Stimulated activated naive CD8-positive, alpha-beta T cell treated with anti-CD3 and anti-CD28 coated beads, Interleukin-15, Interleukin-2, amounts not matched to agents 100 ng/mL and 50 ng/mL, for 24 hours (primary cell): ENCODE measurements around the gene TLE5.
"Not testable (repeated sequence)": the region's sequence is repeated elsewhere in the genome, so short reads cannot be mapped to it uniquely, and the experiment has no call there.

Source experiments
- H3K27ac Mint-ChIP-seq: one replicate; pipeline ENCODE4 v1.8.0; 2021; ENCODE audit warnings: mild to moderate bottlenecking, mixed read lengths
- H3K27me3 Mint-ChIP-seq: one replicate; pipeline ENCODE4 v1.8.0; 2021; ENCODE audit warnings: mixed read lengths
- H3K36me3 Mint-ChIP-seq: one replicate; pipeline ENCODE4 v1.8.0; 2021; ENCODE audit warnings: low read depth, mixed read lengths
- H3K4me1 Mint-ChIP-seq: one replicate; pipeline ENCODE4 v1.8.0; 2021; ENCODE audit warnings: low read depth, mixed read lengths
- H3K4me3 Mint-ChIP-seq: one replicate; pipeline ENCODE4 v1.8.0; 2021; ENCODE audit warnings: mild to moderate bottlenecking, mixed read lengths
- H3K9me3 Mint-ChIP-seq: one replicate; pipeline ENCODE4 v1.8.0; 2021; ENCODE audit warnings: mixed read lengths

The TLE5 gene

DNA sequence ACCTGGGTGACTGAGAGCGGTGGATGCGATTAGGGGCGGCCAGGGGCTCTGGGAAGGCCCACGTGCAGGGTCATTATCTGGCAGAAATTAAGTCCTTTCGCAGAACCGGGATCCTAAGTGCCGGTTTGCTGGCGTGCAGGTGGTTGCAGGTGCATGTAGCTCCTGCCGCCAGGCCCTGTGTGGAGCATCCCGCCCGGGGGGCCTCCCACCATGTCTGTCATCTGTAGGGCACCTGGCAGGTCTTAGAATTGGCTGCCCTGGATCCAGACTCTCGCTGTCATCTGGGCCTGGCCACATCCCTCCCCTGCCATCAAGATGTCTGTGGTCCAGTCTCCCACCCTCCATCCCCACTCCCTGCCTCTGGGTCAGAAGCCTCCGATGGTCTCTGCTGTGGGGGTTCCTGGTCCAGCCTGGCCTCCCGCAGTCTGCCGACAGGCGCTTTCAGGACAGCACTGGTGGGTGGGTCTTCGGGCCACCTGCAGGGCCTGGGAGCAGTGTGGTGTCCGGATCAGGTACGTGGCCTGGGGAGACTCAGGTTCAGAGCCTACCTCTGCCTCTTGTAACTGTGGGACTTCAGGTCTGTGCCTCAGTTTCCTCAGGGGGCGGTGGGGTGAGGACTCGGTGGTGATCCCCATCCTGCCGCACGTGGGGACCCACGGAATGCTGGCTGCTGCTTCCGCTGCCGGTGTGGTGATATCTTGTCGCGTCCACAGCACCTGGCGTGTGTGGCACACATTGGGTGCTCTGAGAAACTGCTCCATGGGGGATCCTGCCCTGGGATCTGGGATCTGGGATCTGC, 37.3 kb upstream of the TLE5 start:
- H3K36me3 Mint-ChIP-seq: no peaks in the 10 kb centered on the region
- H3K27ac Mint-ChIP-seq: no peak overlapping the region
- H3K27me3 Mint-ChIP-seq: peaks cover 14% of the 10 kb centered on the region
- peaks cover 31% of the 10 kb centered on the region for H3K4me1 Mint-ChIP-seq
- no peak overlapping the region for H3K4me3 Mint-ChIP-seq
- no peaks in the 10 kb centered on the region for H3K9me3 Mint-ChIP-seq

DNA sequence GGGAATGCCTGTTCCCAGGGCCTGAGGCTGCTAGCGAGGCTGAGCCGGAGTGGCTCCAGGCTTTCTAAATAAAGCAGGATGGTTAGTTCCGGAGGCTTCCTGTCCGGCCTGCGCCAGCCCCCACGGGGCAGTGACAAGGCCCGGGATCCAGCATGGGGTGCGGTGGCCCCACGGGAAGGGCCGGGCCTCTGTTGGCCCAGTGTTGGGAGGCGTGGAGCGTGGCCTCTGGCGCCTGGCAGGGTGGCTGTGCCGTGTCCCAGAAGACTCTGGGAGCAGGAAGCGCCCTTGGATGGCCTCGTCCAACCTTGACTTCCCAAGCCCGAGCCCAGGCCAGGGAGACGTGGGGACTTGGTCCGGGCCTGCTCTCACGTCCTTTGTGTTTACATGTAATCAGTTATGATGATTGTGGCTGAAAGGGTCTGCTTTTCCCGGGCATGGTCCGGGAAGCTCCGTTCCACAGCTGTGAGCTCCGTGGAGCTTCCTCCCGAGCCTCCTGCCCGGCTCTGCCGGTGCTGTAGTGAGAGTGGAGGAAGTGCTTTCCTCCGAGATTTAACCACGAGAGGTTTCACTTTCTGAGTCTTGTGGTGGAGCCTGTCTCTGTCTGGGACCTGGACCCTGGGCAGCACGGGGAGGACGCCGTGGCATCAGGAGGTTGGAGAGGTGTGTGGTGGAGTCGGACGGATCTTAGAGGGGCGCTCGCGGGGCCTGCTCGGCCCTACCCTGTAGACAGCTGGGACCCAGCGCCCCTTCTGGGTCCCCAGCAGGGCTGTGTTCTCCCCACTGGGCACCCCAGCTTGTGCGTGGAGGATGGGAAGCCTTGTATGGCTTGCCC, 36.4 kb upstream of the TLE5 start:
- Mint-ChIP-seq H3K27ac (peak overlapping the region; percentile 19), H3K9me3 (no peaks in the 10 kb centered on the region), H3K36me3 (no peaks in the 10 kb centered on the region), H3K4me3 (peak overlapping the region; percentile 41), H3K4me1 (peaks cover 26% of the 10 kb centered on the region), H3K27me3 (peaks cover 14% of the 10 kb centered on the region)

DNA sequence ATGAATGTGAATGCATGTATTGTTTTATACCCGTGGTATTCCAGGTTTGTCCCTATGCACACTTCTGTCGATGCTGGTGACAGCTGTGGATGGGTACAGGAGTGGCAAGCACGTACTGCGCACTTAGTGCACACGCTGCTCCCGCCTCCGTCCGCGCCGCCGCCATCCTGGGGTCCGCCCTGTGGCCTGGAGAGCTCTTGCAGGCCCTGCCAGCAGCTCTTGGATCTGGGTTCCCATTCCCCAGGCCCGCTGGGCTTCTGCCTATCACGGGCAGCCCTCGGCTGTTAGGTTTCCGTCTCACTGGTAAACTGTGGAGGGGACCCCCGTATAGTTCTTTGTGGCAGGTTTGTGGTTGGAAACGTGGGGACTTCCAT, 35.8 kb upstream of the TLE5 start:
- Mint-ChIP-seq H3K4me1 (peaks cover 24% of the 10 kb centered on the region), H3K9me3 (no peaks in the 10 kb centered on the region), H3K27me3 (peaks cover 14% of the 10 kb centered on the region)

DNA sequence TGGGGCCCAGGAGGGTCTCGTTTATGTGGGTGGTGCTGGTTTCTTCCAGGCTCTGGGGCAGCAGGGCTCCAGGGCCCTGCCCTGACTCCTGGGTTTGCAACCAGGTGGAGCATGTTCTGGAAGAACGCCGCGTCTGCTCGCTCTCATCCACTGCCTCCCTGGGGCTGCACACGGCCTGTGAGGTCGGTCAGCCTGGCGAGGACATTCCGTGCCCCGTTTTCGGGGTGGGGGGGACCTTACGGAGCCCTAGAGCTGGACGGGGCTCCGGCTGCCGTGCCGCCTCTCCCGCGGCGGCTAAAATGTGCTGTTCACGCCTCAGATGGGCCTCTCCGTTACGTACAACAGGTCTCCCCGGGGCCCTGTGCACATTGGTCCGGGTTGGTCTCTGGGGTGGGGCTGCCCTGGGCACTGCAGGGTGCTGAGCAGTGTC, 35.2 kb upstream of the TLE5 start:
- Mint-ChIP-seq H3K4me1 (peaks cover 24% of the 10 kb centered on the region), H3K27me3 (peaks cover 14% of the 10 kb centered on the region), H3K27ac (no peak overlapping the region), H3K9me3 (no peaks in the 10 kb centered on the region), H3K36me3 (no peaks in the 10 kb centered on the region), H3K4me3 (no peak overlapping the region)

More for the DNA sequence above, 35.8 kb upstream of the TLE5 start:
- no peak overlapping the region for H3K4me3 Mint-ChIP-seq
- no peak overlapping the region for H3K27ac Mint-ChIP-seq
- no peaks in the 10 kb centered on the region for H3K36me3 Mint-ChIP-seq

DNA sequence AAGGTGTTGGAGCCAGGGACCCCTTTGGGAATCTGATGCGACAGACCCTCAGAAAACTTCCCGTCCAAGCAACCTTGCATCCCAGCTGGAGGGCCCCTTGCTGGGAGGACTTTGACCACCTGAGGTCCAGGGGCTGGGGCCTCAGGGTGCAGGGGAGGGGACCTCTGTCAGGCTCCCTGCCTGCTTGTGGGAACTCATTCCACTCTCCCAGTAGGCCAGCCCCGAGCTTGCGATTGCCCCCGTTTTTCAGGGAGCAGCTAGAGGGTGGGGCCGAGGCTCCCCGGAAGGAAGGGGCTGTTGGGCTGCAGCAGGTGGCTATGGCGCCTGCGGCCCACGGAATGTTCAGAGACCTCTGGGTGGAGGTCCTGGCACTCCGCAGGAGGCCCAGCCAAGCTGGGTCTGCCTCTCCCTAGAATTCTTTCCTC, 34.6 kb upstream of the TLE5 start:
- Mint-ChIP-seq H3K27ac (no peak overlapping the region), H3K27me3 (peaks cover 14% of the 10 kb centered on the region), H3K4me1 (peaks cover 24% of the 10 kb centered on the region), H3K36me3 (no peaks in the 10 kb centered on the region), H3K4me3 (no peak overlapping the region), H3K9me3 (no peaks in the 10 kb centered on the region)

DNA sequence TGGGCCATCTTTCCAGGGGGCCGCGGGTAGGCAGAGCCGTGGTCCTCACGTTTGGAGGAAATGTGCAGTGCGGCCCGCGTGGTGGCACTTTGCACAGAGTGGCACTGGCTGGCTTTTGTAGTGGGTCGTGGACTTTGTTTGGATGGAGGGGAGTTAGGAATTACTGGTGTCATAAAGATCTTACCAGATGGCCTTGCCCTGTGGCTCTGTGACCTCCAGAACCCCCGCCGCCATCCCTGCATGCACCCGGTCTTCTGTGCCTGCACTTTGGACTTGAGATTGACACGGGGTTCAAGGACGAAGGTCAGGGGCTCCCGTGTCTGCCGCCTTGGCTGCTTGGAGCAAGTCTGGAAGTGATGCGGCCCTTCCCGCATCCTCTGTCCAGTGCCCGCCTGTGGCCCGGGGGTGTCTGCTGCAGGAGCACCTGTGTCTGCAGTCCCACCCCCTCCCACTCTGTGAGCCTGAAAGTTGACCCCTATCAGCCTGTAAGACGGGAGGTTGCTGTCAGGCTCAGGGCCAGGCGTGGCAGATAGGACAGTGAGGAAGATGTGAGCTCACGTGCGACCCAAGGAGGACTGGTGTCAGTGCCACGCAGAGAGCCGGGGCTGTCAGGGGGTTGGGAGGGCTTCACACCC, 34.1 kb upstream of the TLE5 start:
- no peaks in the 10 kb centered on the region for H3K36me3 Mint-ChIP-seq
- peaks cover 14% of the 10 kb centered on the region for H3K27me3 Mint-ChIP-seq
- H3K4me1 Mint-ChIP-seq: peaks cover 24% of the 10 kb centered on the region
- no peaks in the 10 kb centered on the region for H3K9me3 Mint-ChIP-seq
- peak overlapping the region; percentile 10 for H3K27ac Mint-ChIP-seq
- peak overlapping the region; percentile 77 for H3K4me3 Mint-ChIP-seq

DNA sequence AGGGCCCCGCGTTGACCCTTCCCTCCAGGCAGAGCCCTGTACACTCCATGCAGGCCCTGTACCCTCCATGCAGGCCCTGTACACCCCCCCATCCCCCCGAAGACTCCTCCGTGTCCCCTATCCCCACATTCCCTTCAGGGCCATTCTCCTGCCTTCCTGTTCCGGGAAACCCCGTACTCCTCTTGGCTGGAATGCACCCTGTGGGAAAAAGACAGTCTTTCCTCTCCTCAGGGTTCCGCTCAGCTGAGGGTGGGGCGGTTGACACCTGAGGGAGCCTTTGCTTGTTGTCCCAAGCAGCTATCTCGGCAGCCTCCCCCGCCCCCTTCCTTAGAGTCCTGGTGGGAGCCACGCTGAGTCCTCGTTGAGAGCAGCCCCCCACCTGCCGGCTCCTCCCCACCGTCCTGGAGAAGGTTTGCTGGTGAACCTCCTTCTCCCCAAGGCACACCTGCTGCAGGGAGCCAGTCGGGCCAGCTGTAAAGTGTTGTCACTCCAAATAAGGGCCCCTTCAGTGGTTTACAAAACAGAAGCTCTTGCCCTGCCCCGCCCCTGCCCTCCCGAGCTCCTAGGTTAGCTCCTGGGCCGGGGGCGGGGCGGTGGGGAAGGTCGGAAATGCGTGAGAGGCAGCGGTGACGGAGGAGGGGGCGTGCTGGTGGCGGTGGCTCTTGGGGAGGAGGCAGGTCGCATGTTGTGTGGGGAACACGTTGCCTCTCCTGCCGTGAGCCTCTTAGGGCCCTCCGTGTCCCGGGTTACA, 33.3 kb upstream of the TLE5 start:
- Mint-ChIP-seq H3K4me3 (peak overlapping the region; percentile 77), H3K9me3 (no peaks in the 10 kb centered on the region), H3K4me1 (peaks cover 24% of the 10 kb centered on the region), H3K36me3 (no peaks in the 10 kb centered on the region), H3K27ac (no peak overlapping the region), H3K27me3 (peaks cover 14% of the 10 kb centered on the region)

DNA sequence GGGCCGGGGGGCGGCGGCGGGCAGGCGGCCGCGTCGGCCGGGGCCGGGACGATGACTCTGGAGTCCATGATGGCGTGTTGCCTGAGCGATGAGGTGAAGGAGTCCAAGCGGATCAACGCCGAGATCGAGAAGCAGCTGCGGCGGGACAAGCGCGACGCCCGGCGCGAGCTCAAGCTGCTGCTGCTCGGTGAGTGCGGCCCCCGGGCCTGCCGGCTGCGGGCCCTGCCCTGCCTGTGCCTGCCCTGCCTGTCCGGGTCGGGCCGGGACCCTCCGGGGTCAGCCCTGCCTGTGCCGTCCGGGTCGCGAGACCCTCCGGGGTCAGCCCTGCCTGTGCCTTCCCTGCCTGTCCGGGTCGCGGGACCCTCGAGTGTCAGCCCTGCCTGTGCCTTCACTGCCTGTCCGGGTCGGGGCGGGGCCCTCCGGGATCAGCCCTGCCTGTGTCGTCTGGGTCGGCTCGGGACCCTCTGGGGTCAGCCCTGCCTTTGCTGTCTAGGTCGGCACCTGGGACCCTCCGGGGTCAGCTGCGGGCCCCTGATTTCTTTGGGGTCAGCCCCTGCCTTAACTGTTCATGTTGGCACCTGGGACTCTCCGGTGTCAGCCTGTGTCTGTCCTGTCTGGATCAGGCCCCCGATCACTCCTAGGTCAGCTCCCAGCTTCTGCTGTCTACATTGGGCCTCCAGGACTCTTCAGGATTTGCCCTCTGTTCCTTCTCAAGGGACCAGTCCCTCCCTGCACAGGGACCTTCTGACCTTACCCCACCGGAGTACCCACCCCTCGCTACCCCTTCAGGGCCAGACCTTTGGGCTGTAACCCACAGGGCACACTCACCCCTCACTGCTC, 32.5 kb upstream of the TLE5 start:
- Mint-ChIP-seq H3K4me1 (peaks cover 24% of the 10 kb centered on the region), H3K4me3 (peak overlapping the region; percentile 77), H3K36me3 (no peaks in the 10 kb centered on the region), H3K27me3 (peaks cover 14% of the 10 kb centered on the region), H3K9me3 (no peaks in the 10 kb centered on the region), H3K27ac (no peak overlapping the region)

DNA sequence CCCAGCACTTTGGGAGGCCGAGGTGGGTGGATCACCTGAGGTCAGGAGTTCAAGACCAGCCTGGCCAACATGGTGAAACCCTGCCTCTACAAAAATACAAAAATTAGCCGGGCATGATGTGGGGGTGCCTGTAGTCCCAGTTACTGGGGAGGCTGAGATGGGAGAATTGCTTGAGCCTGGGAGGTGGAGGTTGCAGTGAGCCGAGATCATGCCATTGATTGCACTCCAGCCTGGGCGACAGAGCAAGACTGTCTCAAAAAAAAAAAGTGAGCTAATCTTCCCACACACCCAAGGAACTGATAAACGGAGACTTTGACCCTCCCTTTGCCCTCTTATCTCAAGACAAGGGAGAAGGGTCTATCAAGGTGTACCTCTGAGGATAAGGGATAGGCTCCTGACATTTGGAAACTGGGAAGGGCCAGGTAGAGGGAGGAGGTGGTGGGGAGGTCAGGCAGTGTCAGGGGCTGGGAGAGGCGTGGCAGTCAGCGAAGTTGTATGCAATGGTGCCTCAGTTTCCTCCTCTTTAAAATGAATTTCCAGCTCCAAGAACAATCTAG, 27.1 kb upstream of the TLE5 start:
- H3K27me3 Mint-ChIP-seq, H3K4me3 Mint-ChIP-seq, H3K9me3 Mint-ChIP-seq, H3K4me1 Mint-ChIP-seq, H3K27ac Mint-ChIP-seq, H3K36me3 Mint-ChIP-seq: not testable (repeated sequence)

DNA sequence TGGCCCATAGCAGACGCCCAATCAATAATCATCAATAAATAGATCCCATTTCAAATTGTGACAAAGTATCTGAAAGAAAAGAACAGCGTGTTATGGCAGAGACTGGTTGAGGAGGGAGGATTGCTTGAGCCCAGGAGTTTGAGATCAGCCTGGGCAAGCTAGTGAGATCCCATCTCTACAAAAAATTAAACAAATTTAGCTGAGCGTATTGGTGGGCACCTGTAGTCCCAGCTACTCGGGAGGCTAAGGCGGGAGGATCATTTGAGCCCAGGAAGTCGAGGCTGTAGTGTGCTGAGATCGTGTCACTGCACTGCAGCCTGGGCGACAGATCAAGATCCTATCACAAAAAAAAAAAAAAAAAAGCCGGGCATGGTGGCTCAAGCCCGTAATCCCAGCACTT, 25.5 kb upstream of the TLE5 start:
- Mint-ChIP-seq H3K4me1 (no peaks in the 10 kb centered on the region), H3K27ac (no peak overlapping the region), H3K27me3 (no peaks in the 10 kb centered on the region), H3K9me3 (no peaks in the 10 kb centered on the region), H3K4me3 (no peak overlapping the region), H3K36me3 (no peaks in the 10 kb centered on the region)

DNA sequence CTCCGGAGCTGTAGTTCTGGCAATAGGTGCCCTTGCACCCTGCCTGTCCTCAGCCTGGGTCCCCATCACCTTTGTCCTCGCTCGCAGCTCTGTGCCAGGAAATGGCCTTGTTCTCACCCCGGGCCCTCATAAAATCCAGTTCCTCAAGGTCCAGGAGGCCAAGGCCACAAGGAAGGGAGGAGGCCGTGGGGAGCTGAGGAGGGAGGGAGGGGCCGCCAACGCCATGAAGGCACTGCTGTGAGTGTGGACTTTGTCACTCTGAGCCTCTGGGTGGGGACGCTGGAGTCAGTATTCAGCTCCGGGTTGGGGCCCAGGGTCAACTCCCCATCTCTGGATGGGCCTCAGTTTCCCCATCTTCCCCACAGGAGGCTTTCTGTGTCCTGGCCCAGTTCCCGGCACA, 22.6 kb upstream of the TLE5 start:
- H3K4me3 Mint-ChIP-seq: no peak overlapping the region
- H3K36me3 Mint-ChIP-seq: no peaks in the 10 kb centered on the region
- no peaks in the 10 kb centered on the region for H3K4me1 Mint-ChIP-seq
- H3K27ac Mint-ChIP-seq: no peak overlapping the region
- H3K9me3 Mint-ChIP-seq: no peaks in the 10 kb centered on the region
- H3K27me3 Mint-ChIP-seq: no peaks in the 10 kb centered on the region

DNA sequence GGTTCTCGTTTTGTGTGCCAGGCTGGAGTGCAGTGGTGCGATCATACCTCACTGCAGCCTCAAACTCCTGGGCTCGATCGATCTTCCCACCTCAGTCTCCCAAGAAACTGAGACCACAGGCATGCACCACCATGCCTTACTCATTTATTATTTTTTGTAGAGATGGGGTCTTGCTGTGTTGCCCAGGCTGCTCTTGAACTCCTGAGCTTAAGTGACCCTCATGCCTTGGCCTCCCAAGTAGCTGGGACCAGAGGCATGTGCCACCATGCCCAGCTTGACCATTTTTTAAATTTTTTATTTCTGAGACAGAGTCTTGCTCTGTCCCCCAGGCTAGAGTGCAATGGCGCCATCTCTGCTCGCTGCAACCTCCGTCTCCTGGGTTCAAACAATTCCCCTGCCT, 21.7 kb upstream of the TLE5 start:
- Mint-ChIP-seq H3K9me3 (no peaks in the 10 kb centered on the region), H3K27me3 (no peaks in the 10 kb centered on the region)

DNA sequence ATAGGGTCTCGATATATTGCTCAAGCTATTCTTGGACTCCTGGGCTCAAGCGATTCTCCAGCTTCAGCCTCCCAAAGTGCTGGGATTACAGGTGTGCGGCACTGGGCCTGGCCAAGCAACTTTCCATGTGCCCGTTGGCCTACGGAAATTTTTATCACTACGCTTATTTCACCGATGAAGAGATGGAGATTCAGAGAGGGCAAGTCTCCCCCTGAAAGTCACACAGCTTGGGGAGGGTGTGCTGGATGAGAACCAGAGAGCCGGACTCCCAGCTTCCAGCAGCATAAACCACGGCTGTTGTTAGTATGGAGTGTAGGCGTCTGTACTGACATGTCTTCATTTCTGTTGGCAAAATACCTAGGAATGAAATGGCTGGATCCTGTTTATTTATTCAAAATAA, 20.0 kb upstream of the TLE5 start:
- Mint-ChIP-seq H3K4me1 (no peaks in the 10 kb centered on the region), H3K27me3 (no peaks in the 10 kb centered on the region), H3K27ac (no peak overlapping the region), H3K9me3 (no peaks in the 10 kb centered on the region), H3K36me3 (no peaks in the 10 kb centered on the region), H3K4me3 (no peak overlapping the region)

More for the DNA sequence above, 21.7 kb upstream of the TLE5 start:
- Mint-ChIP-seq H3K4me3 (no peak overlapping the region), H3K4me1 (no peaks in the 10 kb centered on the region), H3K27ac (no peak overlapping the region), H3K36me3 (no peaks in the 10 kb centered on the region)

DNA sequence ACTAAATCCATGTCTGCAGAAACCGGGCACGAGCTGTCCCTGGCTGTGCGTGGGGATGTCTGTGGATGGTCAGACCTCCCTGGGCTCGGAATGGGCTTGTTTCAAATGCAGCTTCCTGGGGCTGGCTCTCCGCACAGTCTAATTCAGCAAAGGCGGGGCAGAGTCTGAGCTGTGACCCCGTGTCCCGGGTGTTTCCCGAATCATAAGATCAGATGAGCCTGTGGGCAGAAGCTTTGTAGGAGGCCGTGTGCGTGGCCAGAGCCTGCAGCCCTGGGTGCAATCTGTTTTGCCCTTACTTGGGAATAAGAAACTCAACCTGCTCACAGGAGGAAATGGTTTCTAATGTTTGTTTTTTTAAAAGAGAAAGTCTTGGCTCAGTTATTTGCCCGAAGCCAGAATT, 18.0 kb upstream of the TLE5 start:
- Mint-ChIP-seq H3K27ac (no peak overlapping the region), H3K36me3 (no peaks in the 10 kb centered on the region), H3K27me3 (no peaks in the 10 kb centered on the region), H3K4me1 (no peaks in the 10 kb centered on the region), H3K9me3 (no peaks in the 10 kb centered on the region), H3K4me3 (no peak overlapping the region)
